Breast epithelium (tissue), 3 donors: ENCODE data around the gene LAP3.

Experiments used
- CTCF ChIP-seq, 3 donors: fragments of 450-650 bp; IDR thresholded peaks; one replicate each; pipeline ENCODE4 v1.5.1; 2016 to 2017; ENCODE audit warnings: antibody characterized with exemption in 3 of 3, mild to moderate bottlenecking in 3 of 3, moderate library complexity in 3 of 3
- POLR2A ChIP-seq: fragments of 450-650 bp; IDR thresholded peaks from one replicate; pipeline ENCODE4 v1.6.1; 2016; ENCODE audit warnings: antibody characterized with exemption, mild to moderate bottlenecking, moderate library complexity
- POLR2AphosphoS5 ChIP-seq, 3 donors: sonication (generic); formaldehyde crosslinking; IDR thresholded peaks; one replicate each; pipeline ENCODE4 v1.6.1; 2017; ENCODE audit warnings: antibody characterized with exemption in 3 of 3

- TF ChIP-seq CTCF (IDR thresholded peaks at IDR 0.05) = no peak
- TF ChIP-seq POLR2AphosphoS5 (IDR thresholded peaks at IDR 0.05) = no peak
- TF ChIP-seq POLR2A = no peak
Measured at GRCh38 chr4:17528551-17529165, 48.3 kb upstream of the LAP3 start.
